Subcutaneous adipose tissue (tissue), 4 donors: ENCODE measurements around the gene ANKS1A. TPM values are rescaled to one million over a fixed set of nuclear protein-coding genes. Genes with fewer than 3 reads are reported as not detected.

Source experiments
- total RNA-seq, 4 donors: library from RNA; depleted of rRNA; stranded (reverse); fragments of >200 nt; gene quantifications; one replicate each; pipeline ENCODE4 v1.1.0, GENCODE V29; 2016
- TF ChIP-seq, protein P1 (sequence below): fragments of 450-650 bp; IDR thresholded peaks from one replicate; pipeline ENCODE4 v1.5.1; 2016; ENCODE audit warnings: low read depth, mild to moderate bottlenecking, control low read depth, antibody characterized with exemption, moderate library complexity

The ANKS1A gene
- total RNA-seq, 4 donors from 2014 or later: 11.6 to 31.3 (median 19.2) TPM

DNA sequence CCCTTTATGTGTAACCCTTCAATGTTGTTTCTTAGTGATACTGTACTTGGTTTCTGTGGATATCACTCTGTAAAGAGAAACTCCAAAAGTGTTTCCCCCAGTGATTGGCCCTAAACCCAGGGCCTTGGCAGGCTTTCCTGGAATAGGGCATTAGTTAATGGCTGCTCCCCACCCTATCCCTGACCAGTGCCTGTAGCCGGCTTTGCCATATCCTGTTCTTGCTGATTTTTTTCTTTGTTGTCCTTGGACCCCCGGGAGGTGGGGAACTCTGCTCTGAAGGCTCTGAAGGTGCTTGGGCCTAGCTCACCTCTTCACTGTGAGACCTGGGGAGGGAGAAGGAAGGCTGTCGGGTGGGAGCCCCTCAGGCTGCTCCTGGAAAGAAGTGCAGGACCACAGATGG lies 131.9 kb downstream of the ANKS1A start:
- TF ChIP-seq, protein P1, sequence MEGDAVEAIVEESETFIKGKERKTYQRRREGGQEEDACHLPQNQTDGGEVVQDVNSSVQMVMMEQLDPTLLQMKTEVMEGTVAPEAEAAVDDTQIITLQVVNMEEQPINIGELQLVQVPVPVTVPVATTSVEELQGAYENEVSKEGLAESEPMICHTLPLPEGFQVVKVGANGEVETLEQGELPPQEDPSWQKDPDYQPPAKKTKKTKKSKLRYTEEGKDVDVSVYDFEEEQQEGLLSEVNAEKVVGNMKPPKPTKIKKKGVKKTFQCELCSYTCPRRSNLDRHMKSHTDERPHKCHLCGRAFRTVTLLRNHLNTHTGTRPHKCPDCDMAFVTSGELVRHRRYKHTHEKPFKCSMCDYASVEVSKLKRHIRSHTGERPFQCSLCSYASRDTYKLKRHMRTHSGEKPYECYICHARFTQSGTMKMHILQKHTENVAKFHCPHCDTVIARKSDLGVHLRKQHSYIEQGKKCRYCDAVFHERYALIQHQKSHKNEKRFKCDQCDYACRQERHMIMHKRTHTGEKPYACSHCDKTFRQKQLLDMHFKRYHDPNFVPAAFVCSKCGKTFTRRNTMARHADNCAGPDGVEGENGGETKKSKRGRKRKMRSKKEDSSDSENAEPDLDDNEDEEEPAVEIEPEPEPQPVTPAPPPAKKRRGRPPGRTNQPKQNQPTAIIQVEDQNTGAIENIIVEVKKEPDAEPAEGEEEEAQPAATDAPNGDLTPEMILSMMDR: no peak

DNA sequence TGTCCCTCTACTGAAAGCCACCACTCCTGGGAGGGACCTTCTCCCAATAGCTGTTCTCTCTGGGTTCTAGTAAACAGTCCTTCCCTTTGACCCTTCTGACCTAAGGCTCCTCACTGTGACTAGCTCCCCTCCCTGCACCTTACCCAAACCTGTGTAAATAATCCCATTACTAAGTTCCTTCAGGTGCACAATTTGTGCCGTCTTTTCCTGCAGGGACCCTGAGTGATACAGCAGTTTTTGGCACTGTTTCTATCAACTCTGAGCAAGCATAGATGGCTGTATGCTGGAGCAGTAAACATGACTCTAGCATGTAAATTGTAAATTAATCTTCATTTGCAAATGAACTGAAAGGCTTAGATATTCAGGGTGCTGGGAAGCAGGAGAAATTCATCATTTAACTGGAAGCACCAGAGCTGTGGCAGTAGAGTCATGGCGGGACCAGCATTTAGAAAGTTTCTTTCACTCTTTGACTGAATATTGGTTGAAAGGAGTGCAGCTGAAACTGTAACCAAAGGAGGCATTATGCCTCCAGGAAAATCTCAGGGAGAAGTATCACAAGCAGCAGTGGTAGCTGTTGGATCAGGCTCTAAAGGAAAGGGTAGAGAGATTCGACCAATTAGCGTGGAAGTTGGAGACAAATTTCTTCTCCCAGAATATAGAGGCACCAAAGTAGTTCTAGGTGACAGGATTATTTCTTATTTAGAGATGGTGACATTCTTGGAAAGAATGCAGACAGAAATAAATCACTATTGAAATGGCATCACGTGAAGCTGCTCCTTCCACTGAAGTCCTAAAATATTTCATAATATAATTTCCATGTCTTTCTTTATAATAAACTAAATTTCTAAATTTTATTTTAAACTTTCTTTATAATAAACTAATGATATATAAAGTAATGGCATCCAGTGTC lies 134.3 kb downstream of the ANKS1A start:
- TF ChIP-seq, protein P1: no peak

DNA sequence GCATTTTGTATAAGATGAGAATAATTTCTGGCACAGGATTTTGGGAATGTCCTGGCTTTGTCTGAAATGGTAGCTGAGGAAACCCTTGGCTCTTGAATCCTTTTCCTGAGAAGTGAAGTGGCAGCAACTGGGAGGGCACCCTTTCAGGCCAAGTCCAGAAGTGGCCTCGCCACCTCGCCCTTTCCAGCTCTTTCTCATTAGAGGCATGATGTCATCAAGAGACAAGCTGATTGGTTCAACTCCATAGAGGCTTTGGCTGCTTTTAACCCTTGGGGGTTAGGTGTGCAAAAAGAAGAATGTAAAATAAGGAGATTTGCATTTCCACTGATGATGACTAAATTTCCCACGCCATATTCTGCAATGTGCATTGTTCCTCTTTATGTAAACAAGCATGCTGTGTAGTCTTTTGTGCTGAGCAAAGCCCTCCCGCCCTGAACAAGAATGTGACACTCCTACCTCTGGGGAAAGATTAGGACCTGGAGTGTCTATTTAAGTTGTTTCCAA lies 135.5 kb downstream of the ANKS1A start:
- TF ChIP-seq, protein P1: no peak

DNA sequence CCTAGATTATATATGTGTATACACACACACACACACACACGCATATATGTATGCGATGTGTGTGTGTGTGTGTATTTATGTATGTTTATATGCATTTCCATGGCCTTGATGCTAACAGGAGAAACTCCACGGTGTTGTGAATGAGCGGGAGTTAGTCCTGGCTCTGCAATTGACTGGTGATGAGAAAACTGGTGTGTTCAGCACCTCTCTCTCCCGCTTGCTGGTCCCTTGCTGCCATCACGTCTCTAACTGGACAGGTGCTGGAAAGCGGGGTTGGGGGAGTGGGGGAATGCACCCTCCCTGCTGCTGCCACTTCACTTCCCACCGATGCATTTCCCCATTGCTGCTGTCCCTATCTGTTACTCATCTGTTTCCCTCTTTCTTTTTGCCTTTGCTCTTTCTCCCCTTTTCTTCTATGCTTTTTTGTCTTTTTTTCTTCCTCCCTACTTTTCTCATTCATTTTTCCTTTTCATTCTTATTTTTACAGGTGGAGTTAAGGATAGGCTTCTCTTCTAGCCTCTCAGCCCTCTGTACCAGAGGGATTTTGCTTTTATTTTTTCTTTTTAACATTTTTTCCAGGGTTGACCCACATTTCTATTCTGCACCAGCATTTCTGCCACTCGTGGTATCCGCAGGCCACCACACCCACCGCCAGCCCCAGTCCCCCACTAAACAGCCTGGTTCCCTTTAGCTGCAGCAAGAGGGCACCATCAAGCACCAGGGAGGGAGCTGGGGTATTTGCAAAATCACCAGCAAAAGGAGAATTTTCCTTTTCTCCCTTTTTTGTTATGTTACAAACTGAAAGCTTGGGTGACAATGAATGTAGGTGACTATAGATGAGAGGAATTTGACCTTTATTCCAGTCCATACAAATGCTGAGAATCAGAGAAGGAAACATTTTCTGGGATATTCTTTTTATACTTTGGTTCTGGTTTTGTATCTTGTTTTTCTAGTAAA lies 136.5 kb downstream of the ANKS1A start:
- TF ChIP-seq, protein P1: no peak

DNA sequence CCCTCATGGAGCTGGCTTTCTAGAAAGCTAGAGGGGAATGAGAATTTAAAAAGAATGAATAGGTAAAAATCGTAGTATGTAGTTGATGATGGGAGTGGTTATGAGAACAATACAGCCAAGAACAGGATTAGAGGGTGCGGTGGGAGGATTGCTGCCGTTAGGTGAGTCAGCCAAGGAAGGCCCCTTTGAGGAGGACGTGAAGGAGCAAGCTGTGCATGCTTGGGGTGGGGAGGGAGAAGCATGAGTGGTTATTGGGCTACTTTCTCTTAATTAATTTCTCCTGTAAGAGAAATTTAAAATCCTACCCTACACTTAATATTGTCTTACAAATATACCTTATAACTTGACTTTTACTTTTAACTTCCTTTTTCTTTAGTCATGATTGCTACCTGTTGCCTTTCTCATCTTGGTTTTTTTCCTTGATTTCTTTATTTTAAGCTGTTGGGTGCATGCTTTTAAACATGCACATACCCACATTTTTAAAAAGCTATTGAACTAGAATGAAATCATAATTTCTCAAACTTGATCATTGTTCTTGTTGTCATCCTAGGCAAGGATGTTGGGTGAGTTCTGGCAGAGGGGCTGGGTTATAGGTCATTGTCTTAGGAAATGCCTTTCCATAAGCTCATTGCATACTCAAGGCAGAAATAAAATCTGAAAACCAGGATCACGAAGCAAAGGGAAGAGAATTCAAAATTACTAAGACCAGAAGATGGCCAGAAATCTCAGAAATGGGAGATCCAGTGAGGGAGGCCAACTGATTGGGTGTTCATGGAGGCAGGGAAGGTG lies 137.6 kb downstream of the ANKS1A start:
- TF ChIP-seq, protein P1: no peak

DNA sequence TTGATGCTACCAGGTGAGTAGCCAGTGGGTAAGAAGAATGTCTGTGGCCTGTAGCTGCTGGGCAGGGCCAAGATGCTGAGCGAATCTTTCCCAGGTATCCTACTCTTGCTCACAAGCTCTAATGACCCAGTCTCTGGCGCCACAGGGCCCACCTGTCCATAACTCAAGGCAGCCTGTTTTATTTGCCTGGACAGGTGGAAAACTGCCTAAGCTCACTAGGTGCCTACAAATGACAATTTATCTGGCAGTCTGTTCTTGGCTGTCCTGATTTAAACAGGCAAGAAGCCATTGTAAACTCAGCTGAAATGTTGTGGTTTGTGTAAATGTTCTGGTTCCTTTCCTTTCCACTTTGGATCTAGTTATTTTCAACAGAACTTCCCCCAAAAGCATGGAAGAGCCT lies 138.8 kb downstream of the ANKS1A start:
- TF ChIP-seq, protein P1: no peak
